ENCODE data around the gene NRBF2. TPM values are rescaled to one million over a fixed set of nuclear protein-coding genes. Genes with fewer than 3 reads are reported as not detected.

Gene NRBF2
- total and polyA plus RNA-seq, 9 of the 15 experiments (the other 6 are each of a cell fraction or from before 2014, with no cell fraction given) = 20.8 to 52.1 (median 30.5) TPM

DNA sequence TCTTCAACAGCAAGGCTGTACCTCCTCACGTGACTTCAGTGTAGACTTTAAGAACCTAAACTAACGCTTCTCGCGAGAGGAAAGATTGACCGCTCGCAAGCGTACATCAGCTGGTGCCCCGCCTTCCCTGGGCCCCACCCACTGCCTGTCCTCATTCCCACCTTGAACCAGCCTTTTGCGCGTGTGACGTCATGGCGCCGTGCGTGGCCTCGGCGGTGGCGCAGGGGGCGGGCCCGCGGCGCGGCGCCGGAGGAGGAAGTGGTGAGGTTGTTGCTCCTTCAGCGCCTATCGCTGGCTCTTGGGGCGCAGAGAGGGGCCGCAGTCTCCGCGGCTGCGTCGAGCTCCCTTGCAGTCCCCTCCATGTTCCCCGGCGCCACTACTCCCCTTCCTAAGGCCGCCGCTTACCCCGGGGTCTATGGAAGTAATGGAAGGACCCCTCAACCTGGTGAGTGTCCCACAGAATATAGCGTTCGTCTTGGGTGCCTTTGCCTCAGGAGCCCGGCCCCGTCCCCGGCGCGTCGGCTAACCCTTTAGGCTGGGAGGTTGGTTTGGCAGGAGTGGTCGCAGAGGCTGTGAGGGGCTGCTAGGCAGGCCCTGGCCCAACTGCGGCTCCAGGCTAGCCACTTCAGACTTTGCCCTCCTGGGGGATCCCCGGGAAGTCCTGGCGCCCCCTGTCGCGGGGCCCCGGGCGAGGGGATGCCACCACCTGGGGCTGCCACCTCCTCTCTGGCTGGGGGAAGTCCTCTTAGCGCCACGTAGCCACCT lies at the start of gene NRBF2 (continued):
- TF ChIP-seq, protein P1, sequence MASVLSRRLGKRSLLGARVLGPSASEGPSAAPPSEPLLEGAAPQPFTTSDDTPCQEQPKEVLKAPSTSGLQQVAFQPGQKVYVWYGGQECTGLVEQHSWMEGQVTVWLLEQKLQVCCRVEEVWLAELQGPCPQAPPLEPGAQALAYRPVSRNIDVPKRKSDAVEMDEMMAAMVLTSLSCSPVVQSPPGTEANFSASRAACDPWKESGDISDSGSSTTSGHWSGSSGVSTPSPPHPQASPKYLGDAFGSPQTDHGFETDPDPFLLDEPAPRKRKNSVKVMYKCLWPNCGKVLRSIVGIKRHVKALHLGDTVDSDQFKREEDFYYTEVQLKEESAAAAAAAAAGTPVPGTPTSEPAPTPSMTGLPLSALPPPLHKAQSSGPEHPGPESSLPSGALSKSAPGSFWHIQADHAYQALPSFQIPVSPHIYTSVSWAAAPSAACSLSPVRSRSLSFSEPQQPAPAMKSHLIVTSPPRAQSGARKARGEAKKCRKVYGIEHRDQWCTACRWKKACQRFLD (CRISPR knock-in tag; IDR thresholded peaks at IDR 0.05) = peak; percentile 80; the same call in 1 of the 2 replicates
- TF ChIP-seq ILF3 (IDR thresholded peaks at IDR 0.05; ENCODE audit: borderline replicate concordance) = no peak
- TF ChIP-seq, protein P2, sequence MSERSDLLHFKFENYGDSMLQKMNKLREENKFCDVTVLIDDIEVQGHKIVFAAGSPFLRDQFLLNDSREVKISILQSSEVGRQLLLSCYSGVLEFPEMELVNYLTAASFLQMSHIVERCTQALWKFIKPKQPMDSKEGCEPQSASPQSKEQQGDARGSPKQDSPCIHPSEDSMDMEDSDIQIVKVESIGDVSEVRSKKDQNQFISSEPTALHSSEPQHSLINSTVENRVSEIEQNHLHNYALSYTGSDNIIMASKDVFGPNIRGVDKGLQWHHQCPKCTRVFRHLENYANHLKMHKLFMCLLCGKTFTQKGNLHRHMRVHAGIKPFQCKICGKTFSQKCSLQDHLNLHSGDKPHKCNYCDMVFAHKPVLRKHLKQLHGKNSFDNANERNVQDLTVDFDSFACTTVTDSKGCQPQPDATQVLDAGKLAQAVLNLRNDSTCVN (CRISPR knock-in tag; IDR thresholded peaks at IDR 0.05) = no peak
- TF ChIP-seq ZFP30 (CRISPR knock-in tag; IDR thresholded peaks at IDR 0.05; ENCODE audit: borderline replicate concordance) = no peak
- TF ChIP-seq MAFK (IDR thresholded peaks at IDR 0.05; ENCODE audit: low read length) = 0 out of 2 replicates have a peak, but pooled peaks have one; percentile 24
- TF ChIP-seq ZBTB1 (CRISPR knock-in tag; IDR thresholded peaks at IDR 0.05; ENCODE audit: borderline replicate concordance, low read depth) = no peak
- TF ChIP-seq ZNF184 (CRISPR knock-in tag; IDR thresholded peaks at IDR 0.05) = no peak
- TF ChIP-seq, protein P3, sequence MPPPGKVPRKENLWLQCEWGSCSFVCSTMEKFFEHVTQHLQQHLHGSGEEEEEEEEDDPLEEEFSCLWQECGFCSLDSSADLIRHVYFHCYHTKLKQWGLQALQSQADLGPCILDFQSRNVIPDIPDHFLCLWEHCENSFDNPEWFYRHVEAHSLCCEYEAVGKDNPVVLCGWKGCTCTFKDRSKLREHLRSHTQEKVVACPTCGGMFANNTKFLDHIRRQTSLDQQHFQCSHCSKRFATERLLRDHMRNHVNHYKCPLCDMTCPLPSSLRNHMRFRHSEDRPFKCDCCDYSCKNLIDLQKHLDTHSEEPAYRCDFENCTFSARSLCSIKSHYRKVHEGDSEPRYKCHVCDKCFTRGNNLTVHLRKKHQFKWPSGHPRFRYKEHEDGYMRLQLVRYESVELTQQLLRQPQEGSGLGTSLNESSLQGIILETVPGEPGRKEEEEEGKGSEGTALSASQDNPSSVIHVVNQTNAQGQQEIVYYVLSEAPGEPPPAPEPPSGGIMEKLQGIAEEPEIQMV (tag; conservative IDR thresholded peaks at IDR 0.05; ENCODE audit: low read depth) = no peak
- TF ChIP-seq NR2C1 (IDR thresholded peaks at IDR 0.05) = no peak
- 0 out of 2 replicates have a peak, but pooled peaks have one; percentile 45 for TF ChIP-seq NR2C1 (tag; IDR thresholded peaks at IDR 0.05)
- TF ChIP-seq, protein P4, sequence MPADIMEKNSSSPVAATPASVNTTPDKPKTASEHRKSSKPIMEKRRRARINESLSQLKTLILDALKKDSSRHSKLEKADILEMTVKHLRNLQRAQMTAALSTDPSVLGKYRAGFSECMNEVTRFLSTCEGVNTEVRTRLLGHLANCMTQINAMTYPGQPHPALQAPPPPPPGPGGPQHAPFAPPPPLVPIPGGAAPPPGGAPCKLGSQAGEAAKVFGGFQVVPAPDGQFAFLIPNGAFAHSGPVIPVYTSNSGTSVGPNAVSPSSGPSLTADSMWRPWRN (IDR thresholded peaks at IDR 0.05; ENCODE audit: low read depth) = no peak
- TF ChIP-seq BMI1 (IDR thresholded peaks at IDR 0.05; ENCODE audit: low read length) = no peak
- no peak; the same call in 1 of the 2 replicates for TF ChIP-seq ZNF561 (CRISPR knock-in tag; conservative IDR thresholded peaks at IDR 0.05)
- TF ChIP-seq, protein P5, sequence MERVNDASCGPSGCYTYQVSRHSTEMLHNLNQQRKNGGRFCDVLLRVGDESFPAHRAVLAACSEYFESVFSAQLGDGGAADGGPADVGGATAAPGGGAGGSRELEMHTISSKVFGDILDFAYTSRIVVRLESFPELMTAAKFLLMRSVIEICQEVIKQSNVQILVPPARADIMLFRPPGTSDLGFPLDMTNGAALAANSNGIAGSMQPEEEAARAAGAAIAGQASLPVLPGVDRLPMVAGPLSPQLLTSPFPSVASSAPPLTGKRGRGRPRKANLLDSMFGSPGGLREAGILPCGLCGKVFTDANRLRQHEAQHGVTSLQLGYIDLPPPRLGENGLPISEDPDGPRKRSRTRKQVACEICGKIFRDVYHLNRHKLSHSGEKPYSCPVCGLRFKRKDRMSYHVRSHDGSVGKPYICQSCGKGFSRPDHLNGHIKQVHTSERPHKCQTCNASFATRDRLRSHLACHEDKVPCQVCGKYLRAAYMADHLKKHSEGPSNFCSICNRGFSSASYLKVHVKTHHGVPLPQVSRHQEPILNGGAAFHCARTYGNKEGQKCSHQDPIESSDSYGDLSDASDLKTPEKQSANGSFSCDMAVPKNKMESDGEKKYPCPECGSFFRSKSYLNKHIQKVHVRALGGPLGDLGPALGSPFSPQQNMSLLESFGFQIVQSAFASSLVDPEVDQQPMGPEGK (CRISPR knock-in tag; IDR thresholded peaks at IDR 0.05; ENCODE audit: borderline replicate concordance) = no peak
- peak; percentile 99 for TF ChIP-seq CXXC5 (CRISPR knock-in tag; IDR thresholded peaks at IDR 0.05)
- no peak for TF ChIP-seq ZNF143 (CRISPR knock-in tag; IDR thresholded peaks at IDR 0.05)
- TF ChIP-seq KDM2B (CRISPR knock-in tag; IDR thresholded peaks at IDR 0.05) = no peak
- TF ChIP-seq HCFC1 (IDR thresholded peaks at IDR 0.05; ENCODE audit: low read depth, low read length) = peak; percentile 56
- TF ChIP-seq SRSF3 (IDR thresholded peaks at IDR 0.05; ENCODE audit: insufficient read depth, low read length) = 0 out of 2 replicates have a peak, but pooled peaks have one; percentile 65
- TF ChIP-seq MECOM (CRISPR knock-in tag; IDR thresholded peaks at IDR 0.05) = no peak
